Natural killer cell treated with Interleukin-12 subunit alpha and Interleukin-12 subunit beta and Interleukin-15 and Interleukin-18, amount 100 ng/mL, for 72 hours (primary cell): Measurements from ENCODE around the gene TUBGCP3. TPM values are rescaled to one million over a fixed set of nuclear protein-coding genes. Genes with fewer than 3 reads are reported as not detected.

Experiments used
- ATAC-seq, 2 donors: fragments of 150-1000 bp; cut with Tn5 transposase in 1 of 2; sonication (Bioruptor Pico), chemical (Tn5 transposase) in 1 of 2; 2 replicates each; pipeline ENCODE4 v1.10.0; 2021
- DNase-seq: peaks from one replicate; pipeline ENCODE4 v3.0.0; 2022; ENCODE audit warnings: low spot score
- H3K27ac Mint-ChIP-seq, 2 donors: 1 replicate in 1 of 2; 2 replicates in 1 of 2; pipeline ENCODE4 v1.8.0; 2022; ENCODE audit warnings: mixed read lengths in 2 of 2, mild to moderate bottlenecking in 1 of 2, moderate library complexity in 1 of 2
- H3K27me3 Mint-ChIP-seq, 2 donors: 1 replicate in 1 of 2; 2 replicates in 1 of 2; pipeline ENCODE4 v1.8.0; 2022; ENCODE audit warnings: mixed read lengths in 2 of 2
- H3K36me3 Mint-ChIP-seq: one replicate; pipeline ENCODE4 v1.8.0; 2022; ENCODE audit warnings: mixed read lengths
- H3K4me1 Mint-ChIP-seq, 2 donors: 1 replicate in 1 of 2; 2 replicates in 1 of 2; pipeline ENCODE4 v1.8.0; 2022; ENCODE audit warnings: low read depth in 2 of 2, mixed read lengths in 2 of 2, mild to moderate bottlenecking in 1 of 2
- H3K4me3 Mint-ChIP-seq: one replicate; pipeline ENCODE4 v1.8.0; 2022; ENCODE audit warnings: mixed read lengths
- H3K9me3 Mint-ChIP-seq: 2 replicates; pipeline ENCODE4 v1.8.0; 2022; ENCODE audit warnings: mixed read lengths
- total RNA-seq, 2 donors: library from RNA; stranded (reverse); gene quantifications; one replicate each; pipeline ENCODE4 v1.2.3, GENCODE V29; 2022

Gene TUBGCP3
- total RNA-seq, 2 donors from 2014 or later, result 46.7 to 86.3 TPM

- H3K4me1 Mint-ChIP-seq, result peaks cover 36 to 53% of the 10 kb centered on the region in 2 donors
- no peak for ATAC-seq
Observed at GRCh38 chr13:112580211-112580610, 7.7 kb downstream of the TUBGCP3 start.

GRCh38 chr13:112579310-112579843 lies 8.6 kb downstream of the TUBGCP3 start:
- no peak overlapping the region for H3K4me3 Mint-ChIP-seq
- no peaks in the 10 kb centered on the region for H3K9me3 Mint-ChIP-seq
- H3K27me3 Mint-ChIP-seq, result no peaks in the 10 kb centered on the region
- ATAC-seq (no peak), DNase-seq (no peak)
- no peak overlapping the region for H3K27ac Mint-ChIP-seq
- no peaks in the 10 kb centered on the region for H3K36me3 Mint-ChIP-seq
- peaks cover 44 to 61% of the 10 kb centered on the region in 2 donors for H3K4me1 Mint-ChIP-seq

More at GRCh38 chr13:112580211-112580610, 7.7 kb downstream of the TUBGCP3 start:
- Mint-ChIP-seq H3K27me3 (no peaks in the 10 kb centered on the region), H3K4me3 (no peak overlapping the region), H3K9me3 (no peaks in the 10 kb centered on the region), H3K27ac (no peak overlapping the region), H3K36me3 (no peaks in the 10 kb centered on the region)
- no peak for DNase-seq

- no peaks in the 10 kb centered on the region for H3K27me3 Mint-ChIP-seq
- H3K27ac Mint-ChIP-seq, result no peak overlapping the region
- DNase-seq, result no peak
- no peak for ATAC-seq
- H3K36me3 Mint-ChIP-seq, result no peaks in the 10 kb centered on the region
- peaks cover 43 to 57% of the 10 kb centered on the region in 2 donors for H3K4me1 Mint-ChIP-seq
- no peak overlapping the region for H3K4me3 Mint-ChIP-seq
- H3K9me3 Mint-ChIP-seq, result no peaks in the 10 kb centered on the region
Observed at GRCh38 chr13:112576768-112577167, 11.2 kb downstream of the TUBGCP3 start.

GRCh38 chr13:112576191-112576590 lies 11.8 kb downstream of the TUBGCP3 start:
- H3K9me3 Mint-ChIP-seq, result no peaks in the 10 kb centered on the region
- DNase-seq (no peak), ATAC-seq (no peak)
- H3K36me3 Mint-ChIP-seq, result no peaks in the 10 kb centered on the region
- H3K27me3 Mint-ChIP-seq, result no peaks in the 10 kb centered on the region
- H3K27ac Mint-ChIP-seq, result no peak overlapping the region
- H3K4me1 Mint-ChIP-seq, result peaks cover 44 to 52% of the 10 kb centered on the region in 2 donors
- H3K4me3 Mint-ChIP-seq, result no peak overlapping the region

GRCh38 chr13:112575675-112576074 lies 12.3 kb downstream of the TUBGCP3 start:
- Mint-ChIP-seq H3K4me3 (no peak overlapping the region), H3K36me3 (no peaks in the 10 kb centered on the region), H3K27ac (no peak overlapping the region), H3K27me3 (no peaks in the 10 kb centered on the region), H3K4me1 (peaks cover 44 to 52% of the 10 kb centered on the region in 2 donors), H3K9me3 (no peaks in the 10 kb centered on the region)
- DNase-seq, result no peak
- ATAC-seq, result no peak

DNA sequence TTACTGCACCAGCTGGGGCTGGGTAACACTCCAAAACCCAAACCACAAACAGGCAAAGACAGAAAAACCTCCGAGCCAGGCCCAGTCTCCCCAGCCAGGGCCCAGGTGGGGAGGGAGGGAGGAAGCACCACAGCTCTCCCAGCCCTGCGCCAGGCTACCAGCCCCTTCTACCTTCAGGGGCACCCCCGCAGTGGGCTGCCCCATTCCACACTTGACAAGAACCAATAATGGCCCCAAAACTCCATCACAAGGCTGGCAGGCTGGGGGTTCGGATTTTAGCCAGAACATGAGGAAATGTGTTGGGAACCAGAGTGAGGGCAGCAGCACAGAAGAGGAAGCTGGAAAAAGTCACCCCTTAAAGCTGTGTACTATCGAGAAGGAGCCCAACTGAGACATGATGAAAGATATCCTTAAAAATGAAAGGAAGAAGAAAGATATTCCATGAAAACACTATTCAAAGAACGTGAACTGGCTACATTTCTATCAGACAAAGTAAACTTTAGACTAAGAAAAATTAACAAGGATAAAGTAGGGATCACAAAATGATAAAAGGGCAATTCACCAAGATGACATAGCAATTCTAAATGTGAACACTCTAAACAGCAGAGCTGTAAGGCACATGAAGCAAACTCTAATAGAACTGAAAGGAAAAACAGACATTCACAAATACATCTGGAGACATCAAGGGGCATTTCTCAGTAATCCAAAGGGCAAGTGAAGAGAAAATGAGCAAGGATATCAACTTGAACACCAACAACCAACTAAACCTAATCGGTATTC lies 12.9 kb downstream of the TUBGCP3 start:
- ATAC-seq (no peak), DNase-seq (no peak)
- Mint-ChIP-seq H3K27ac (peak overlapping the region in 1 of 2 donors; percentile 66), H3K27me3 (no peaks in the 10 kb centered on the region), H3K4me3 (no peak overlapping the region), H3K4me1 (peaks cover 44 to 50% of the 10 kb centered on the region in 2 donors), H3K36me3 (no peaks in the 10 kb centered on the region), H3K9me3 (no peaks in the 10 kb centered on the region)

GRCh38 chr13:112574416-112574815 lies 13.5 kb downstream of the TUBGCP3 start:
- Mint-ChIP-seq H3K27ac (peak overlapping the region in 1 of 2 donors; percentile 66), H3K4me3 (no peak overlapping the region), H3K4me1 (peaks cover 44 to 55% of the 10 kb centered on the region in 2 donors), H3K9me3 (no peaks in the 10 kb centered on the region), H3K36me3 (no peaks in the 10 kb centered on the region), H3K27me3 (no peaks in the 10 kb centered on the region)
- DNase-seq, result no peak
- no peak for ATAC-seq

DNA sequence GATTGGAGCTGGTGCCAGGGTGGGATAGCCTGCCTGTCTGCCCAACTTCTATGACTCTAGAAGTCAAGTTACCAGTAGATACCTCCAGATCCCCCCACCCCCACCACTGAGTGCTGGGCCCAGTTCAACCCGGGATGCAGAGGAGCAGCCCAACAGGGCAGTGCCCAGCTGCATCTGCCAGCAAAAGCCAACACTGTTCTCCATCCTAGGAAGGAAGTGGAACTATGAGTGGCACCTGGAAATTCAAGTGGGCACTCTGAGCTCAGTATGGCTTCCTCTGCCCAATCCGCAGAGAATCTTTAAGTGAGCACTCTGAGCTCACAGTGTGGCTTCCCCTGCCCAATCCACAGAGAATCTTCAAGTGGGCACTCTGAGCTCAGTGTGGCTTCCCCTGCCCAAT lies 14.2 kb downstream of the TUBGCP3 start:
- H3K9me3 Mint-ChIP-seq, result no peaks in the 10 kb centered on the region
- H3K36me3 Mint-ChIP-seq, result peaks cover 5% of the 10 kb centered on the region
- H3K27me3 Mint-ChIP-seq, result no peaks in the 10 kb centered on the region
- no peak for ATAC-seq
- H3K4me1 Mint-ChIP-seq, result peaks cover 44 to 56% of the 10 kb centered on the region in 2 donors
- no peak overlapping the region for H3K27ac Mint-ChIP-seq
- no peak for DNase-seq
- no peak overlapping the region for H3K4me3 Mint-ChIP-seq

DNA sequence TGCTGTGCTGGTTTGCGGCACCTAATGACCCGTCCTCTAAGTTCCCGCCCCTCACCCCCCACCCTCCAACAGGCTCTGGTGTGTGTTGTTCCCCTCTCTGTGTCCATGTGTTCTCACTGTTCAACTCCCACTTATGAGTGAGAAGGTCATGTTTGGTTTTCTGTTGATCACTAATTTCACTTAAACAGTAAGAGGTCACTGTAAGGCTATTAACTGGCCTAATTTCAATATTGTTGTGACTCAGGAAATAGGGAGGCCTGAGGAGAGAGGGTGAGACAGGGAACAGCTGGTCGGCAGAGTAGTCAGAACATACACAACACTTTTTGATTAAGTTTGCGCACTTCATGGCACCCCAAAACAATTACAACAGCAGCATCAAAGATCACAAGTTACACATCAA lies 15.6 kb downstream of the TUBGCP3 start:
- no peak overlapping the region for H3K27ac Mint-ChIP-seq
- no peak overlapping the region for H3K4me3 Mint-ChIP-seq
- H3K4me1 Mint-ChIP-seq, result peaks cover 45 to 53% of the 10 kb centered on the region in 2 donors
- ATAC-seq (no peak), DNase-seq (no peak)
- peaks cover 5% of the 10 kb centered on the region for H3K36me3 Mint-ChIP-seq
- no peaks in the 10 kb centered on the region for H3K27me3 Mint-ChIP-seq
- no peaks in the 10 kb centered on the region for H3K9me3 Mint-ChIP-seq

GRCh38 chr13:112569821-112570220 lies 18.1 kb downstream of the TUBGCP3 start:
- Mint-ChIP-seq H3K9me3 (no peaks in the 10 kb centered on the region), H3K4me1 (peaks cover 31 to 35% of the 10 kb centered on the region in 2 donors), H3K36me3 (peaks cover 5% of the 10 kb centered on the region), H3K27ac (no peak overlapping the region), H3K4me3 (no peak overlapping the region), H3K27me3 (no peaks in the 10 kb centered on the region)
- ATAC-seq (no peak), DNase-seq (no peak)

DNA sequence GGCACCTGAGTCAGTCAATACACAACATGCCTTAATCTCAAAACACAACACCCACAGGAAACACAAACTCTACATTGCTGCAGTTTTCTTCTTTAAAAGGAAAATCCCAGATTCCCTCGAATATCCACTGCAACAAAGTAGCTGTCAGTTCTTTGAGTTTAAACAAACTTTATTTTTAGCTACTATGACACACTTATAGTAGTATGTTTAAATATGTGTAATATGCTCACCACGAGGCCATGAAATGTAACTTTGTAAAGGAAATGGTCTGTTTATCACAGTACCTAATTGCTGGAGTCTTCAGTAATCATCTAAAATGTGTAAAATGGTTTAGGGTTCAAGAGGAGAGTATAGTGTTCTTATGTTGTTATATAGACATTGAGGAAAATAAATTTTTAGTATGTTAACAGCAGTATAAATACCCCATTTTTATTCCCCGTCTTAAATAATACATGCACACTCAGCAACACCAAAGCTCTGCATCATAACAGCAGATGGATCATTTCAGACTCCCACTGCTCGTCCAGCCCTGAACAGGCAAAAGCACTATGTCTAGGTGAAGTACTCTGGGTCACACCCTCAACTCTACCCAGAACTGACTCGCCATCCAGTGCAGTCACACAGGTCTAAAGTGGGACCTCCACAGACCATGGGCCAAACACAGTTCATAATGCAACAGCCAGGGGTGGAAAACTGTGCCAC lies 20.6 kb downstream of the TUBGCP3 start:
- H3K4me3 Mint-ChIP-seq, result no peak overlapping the region
- no peak for DNase-seq
- no peaks in the 10 kb centered on the region for H3K9me3 Mint-ChIP-seq
- peaks cover 22% of the 10 kb centered on the region in 2 donors for H3K4me1 Mint-ChIP-seq
- no peak overlapping the region for H3K27ac Mint-ChIP-seq
- peaks cover 14% of the 10 kb centered on the region for H3K36me3 Mint-ChIP-seq
- no peaks in the 10 kb centered on the region for H3K27me3 Mint-ChIP-seq
- no peak for ATAC-seq

DNA sequence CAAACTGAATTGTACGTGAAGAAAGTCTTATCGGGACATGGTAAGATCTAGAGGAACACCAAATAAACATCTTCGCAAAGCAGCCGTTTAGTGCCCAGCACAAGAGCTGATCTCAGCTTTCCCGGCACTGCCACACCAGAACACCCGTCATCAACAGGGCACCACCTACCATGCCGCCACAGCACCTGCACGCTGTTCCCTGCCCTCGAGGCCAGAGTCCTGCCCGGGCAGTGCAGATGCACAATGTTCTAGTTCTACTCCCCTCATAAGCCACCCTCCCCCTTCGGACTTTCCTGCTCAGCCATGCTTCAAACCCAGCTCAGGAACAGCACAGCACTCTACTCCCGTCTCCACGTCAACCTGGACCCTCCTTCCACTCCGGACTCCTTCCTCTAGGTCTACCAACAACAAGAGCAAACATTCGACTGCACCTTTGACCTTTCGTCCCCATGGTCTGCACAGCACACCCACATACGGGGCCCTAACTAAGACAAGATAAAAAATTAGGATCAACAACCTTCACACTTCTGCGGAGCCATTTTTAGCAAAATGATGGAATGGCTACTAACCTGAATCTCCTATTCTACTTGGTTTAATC lies 25.1 kb downstream of the TUBGCP3 start:
- peaks cover 5 to 22% of the 10 kb centered on the region in 2 donors for H3K4me1 Mint-ChIP-seq
- peaks cover 14% of the 10 kb centered on the region for H3K36me3 Mint-ChIP-seq
- H3K27ac Mint-ChIP-seq, result no peak overlapping the region
- no peaks in the 10 kb centered on the region for H3K9me3 Mint-ChIP-seq
- no peak overlapping the region for H3K4me3 Mint-ChIP-seq
- ATAC-seq, result peak in 1 of 2 donors; percentile 24
- no peaks in the 10 kb centered on the region for H3K27me3 Mint-ChIP-seq
- DNase-seq, result no peak

GRCh38 chr13:112562254-112562653 lies 25.7 kb downstream of the TUBGCP3 start:
- ATAC-seq, result no peak
- H3K4me3 Mint-ChIP-seq, result no peak overlapping the region
- peak overlapping the region in 1 of 2 donors; percentile 48 for H3K27ac Mint-ChIP-seq
- no peaks in the 10 kb centered on the region for H3K9me3 Mint-ChIP-seq
- H3K4me1 Mint-ChIP-seq, result peaks cover 5 to 18% of the 10 kb centered on the region in 2 donors
- no peaks in the 10 kb centered on the region for H3K27me3 Mint-ChIP-seq
- peaks cover 14% of the 10 kb centered on the region for H3K36me3 Mint-ChIP-seq
- DNase-seq, result no peak

GRCh38 chr13:112561478-112561877 lies 26.5 kb downstream of the TUBGCP3 start:
- H3K4me3 Mint-ChIP-seq, result no peak overlapping the region
- ATAC-seq (no peak), DNase-seq (no peak)
- no peaks in the 10 kb centered on the region for H3K27me3 Mint-ChIP-seq
- peak overlapping the region in 1 of 2 donors; percentile 48 for H3K27ac Mint-ChIP-seq
- no peaks in the 10 kb centered on the region for H3K9me3 Mint-ChIP-seq
- H3K4me1 Mint-ChIP-seq, result peaks cover 5 to 15% of the 10 kb centered on the region in 2 donors
- H3K36me3 Mint-ChIP-seq, result peaks cover 14% of the 10 kb centered on the region
